Skin of body (tissue), 2 donors: Measurements from ENCODE around the gene FSD2. TPM values are rescaled to one million over a fixed set of nuclear protein-coding genes. Genes with fewer than 3 reads are reported as not detected.

ENCODE experiments used
- DNase-seq: peaks from one replicate; lab custom pipeline; 2025; lab: John Stamatoyannopoulos, UW
- total RNA-seq: library from RNA; depleted of rRNA; stranded (reverse); fragments of >200 nt; gene quantifications from one replicate; pipeline ENCODE4 v1.2.3, GENCODE V29; 2014

Gene FSD2, protein sequence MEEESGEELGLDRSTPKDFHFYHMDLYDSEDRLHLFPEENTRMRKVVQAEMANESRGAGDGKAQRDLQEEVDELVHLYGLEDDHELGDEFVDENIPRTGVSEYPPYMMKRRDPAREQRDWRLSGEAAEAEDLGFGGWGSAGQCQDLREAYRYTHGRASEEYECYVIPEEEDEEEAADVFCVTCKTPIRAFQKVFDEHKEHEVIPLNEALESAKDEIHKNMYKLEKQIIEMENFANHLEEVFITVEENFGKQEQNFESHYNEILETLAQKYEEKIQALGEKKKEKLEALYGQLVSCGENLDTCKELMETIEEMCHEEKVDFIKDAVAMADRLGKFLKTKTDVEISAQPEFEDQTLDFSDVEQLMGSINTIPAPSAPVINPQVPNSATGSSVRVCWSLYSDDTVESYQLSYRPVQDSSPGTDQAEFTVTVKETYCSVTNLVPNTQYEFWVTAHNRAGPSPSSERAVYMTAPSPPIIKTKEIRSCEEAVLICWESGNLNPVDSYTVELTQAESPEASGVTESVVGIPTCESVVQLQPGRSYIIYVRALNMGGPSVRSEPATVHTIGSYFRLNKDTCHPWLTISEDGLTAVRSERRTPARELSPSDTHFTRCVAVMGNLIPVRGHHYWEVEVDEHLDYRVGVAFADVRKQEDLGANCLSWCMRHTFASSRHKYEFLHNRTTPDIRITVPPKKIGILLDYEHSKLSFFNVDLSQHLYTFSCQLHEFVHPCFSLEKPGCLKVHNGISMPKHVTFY
- 6.5 TPM for total RNA-seq

DNA sequence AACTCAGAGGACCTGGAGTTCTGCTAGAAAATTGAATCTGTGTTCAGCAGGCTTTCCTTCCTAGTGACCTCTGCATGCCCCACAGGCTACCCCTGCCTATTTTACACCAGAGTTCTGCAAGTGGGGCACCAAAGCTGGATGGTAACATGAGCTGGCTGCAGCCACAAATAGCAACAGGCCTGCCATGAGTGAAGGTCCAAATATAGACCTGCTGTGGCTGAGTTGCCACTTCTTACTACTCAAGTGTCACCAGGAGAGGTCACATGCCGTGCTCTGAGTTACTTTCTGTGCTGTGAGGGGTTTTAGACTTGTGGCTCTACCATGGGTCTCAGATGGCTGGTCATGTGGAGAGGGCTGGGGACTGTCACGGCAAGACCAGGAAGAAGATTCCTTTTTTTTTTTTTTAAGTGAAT lies at the start of gene FSD2:
FSD2 (minus strand) TSS at position 76 of the 413 bp plus-strand sequence. CDS start 18,679 bp downstream, outside the sequence.
- DNase-seq = no peak

DNA sequence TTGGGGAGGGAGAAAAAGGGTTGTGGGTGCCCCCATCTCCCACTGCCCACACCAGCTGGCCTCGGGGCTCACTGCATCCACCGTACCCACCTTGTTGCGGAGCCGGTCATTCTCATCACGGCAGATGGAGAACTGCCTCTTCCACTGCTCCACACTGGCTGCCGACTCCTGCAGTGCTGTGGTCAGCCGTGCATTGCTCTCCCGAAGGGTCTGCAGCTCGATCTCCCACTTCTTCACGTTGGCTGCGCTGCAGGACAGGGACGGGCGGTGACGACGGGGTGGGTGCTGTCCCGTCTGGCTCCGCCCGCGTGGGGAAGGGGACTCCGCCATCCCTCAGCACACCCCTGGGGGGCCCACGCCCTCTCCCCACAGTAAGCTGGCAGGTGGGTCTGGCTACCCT lies 48.7 kb upstream of the FSD2 start:
- no peak for DNase-seq

DNA sequence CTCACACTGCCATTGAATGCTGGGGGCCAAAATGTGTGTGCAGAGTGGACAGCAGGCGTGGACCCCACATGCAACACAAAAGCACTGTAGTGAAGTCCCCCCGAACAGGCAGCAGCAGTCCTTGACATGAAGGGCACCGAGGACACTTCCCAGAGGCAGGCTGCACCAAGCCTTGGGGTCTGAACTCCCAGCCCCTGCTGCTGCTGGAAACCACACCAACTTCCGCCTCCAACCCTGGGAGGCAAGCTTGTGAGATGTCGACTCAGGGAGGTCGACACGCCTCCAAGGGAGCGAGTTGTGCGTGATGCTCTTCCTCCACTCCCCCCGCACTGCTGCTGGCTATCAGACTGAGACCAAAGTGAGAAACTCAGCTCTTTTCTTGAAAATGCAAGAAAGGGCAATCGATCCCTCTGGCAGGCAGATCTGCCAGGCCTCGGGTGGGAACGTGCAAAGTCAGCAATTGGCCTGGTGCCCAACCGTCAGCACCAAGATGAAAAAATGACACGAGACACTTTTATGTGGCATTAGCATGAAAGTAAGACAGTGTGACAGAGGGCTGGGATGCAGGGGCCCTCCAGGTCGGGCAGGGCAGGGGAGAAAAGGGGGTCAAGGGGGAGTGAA lies 47.2 kb upstream of the FSD2 start:
- no peak for DNase-seq

DNA sequence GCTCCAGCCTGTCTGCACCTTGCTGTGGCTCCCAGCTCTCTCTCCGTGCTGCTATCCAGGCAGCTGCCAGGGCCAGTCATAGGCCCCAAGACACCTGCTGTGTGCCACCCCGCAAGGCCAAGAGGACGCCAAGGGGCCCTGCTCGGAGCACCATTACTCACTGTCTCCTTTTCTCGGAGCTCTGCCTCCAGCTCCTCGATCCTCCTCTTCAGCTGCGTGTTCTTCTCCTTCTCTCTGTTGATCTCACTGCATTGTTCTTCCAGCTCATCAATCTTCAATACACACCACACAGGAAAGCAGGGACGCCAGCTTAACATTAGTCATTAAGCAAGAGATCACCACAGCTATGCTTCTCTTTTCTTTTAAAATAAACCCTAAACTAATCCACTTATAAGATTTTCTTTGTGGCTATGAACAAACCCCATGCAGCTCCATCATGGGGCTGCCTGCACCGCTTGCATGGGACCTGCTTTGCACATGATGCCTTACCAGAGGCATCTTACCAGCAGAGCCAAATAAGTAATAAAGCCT lies 46.2 kb upstream of the FSD2 start:
- DNase-seq = no peak

DNA sequence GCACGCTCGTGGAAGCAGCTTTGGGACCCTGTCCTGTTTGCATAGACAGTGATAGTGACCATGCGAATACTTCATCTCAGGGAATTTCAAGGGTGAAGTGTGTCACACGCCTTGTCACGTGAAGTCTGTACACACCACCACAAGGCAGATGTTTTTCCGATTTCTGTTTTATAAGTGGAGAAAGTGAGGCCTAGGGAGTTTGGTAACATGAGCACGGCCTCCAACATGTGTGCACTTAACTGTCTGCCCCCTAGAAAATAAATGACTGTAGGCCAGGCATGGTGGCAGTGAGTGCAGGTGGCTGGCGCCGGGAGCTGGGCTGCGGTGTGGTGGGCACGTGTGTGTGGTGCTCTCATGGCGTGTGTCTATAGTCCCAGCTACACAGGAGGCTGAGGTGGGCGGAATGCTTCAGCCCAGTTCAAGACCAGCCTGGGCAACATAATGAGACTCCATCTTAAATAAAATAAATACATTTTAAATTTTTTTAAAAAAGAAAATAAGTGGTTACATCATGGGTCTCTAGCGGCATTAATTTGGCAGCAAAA lies 45.5 kb upstream of the FSD2 start:
- no peak for DNase-seq

DNA sequence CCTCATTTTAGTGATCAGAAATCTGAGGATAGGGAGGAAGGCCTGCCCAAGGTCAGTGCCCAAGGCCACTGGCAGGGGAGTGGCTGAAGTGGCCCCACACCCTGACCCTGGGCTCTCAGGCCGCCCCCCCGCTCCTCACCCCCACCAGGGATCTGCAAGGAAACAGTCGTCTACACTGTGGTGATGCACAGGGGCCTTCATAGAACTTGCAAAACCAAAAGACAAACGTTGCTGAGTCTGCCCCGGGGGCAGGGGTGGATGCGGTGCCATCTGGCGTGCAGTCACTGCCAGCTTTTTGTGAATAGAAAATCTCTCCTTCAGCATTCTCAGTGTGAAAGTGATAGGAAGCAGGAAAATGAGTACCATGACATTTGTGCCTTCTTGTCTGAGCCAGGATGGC lies 44.9 kb upstream of the FSD2 start:
- peak; percentile 8 for DNase-seq

DNA sequence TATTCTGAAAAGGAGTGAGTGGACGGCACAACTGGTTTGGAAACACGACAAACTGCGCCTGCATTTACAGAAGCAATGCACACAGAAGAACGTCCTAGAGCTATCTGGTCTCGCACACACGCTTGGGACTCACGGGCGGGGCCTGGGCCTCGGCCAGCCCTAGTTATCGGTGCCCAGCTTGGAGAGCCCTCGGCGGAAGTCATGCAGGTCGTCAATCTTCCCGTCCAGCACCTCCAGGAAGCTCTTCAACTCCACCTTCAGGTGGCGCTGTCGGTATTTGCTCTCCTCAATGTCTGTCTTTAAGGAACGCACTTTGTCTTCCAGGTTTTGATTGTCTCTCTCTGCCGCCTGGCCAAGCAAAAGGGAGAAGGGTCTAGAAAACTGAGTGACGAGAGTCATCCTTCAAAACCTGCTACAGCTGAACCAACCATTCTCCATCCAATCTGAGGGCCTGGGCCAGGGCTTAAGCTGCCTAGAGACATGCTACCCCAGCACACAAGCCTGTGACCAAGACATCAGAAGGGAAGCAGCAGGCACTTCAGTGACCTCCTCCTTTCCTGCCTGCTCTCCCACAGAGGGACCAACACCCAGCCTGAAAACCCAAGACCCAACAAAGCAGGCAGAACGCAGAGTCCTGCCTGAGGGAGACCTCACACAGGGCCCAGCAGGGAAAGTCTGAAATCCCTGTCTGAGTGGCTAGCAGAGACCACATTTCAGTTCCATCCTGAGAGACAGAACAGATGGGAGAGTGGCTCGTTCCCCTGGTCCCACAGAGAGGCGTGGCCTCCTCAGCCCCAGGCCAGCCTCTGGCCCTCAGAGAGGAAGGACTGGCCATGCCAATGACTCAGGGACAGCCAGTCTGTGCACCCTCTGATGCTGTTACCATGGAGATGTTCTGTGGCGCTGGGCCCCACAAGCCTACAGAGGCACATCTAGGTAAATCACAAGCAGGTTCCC lies 44.0 kb upstream of the FSD2 start:
- DNase-seq = peak; percentile 72

DNA sequence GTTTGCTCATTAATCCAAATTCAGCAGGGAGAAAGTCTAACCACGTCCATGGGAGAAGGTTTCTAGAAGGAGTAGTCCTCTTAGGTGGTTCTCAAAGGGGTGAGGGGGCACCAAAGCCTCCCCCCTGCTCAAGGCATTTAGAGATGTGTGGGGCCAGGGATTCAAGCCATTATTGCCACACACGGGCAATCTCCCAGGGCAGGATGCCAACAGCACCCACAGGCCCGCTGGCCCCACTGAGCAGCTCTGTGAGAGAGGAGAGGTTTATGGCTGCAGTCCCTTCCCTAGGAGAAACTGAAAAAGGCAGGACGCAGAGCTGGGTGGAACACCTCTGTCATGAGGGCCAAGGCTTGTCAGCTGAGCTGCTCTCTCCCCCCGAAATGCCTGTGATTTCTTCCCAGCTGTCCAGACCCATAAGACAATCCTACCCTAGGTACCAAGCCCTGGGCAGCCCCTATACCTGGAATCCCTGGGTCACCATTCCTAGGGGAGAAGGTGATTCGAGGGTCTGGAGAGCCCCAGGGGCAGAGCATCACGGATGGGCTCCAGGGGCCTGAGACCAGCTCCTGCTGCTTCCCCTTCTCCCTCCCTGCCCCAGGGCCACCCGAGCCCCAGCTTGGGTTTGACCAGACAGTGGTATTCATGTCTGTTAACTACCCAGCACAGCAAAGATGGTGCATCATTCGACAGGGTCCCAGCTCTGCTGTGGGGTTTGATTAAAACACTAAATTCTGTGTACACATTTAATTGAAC lies 42.5 kb upstream of the FSD2 start:
- DNase-seq = no peak

DNA sequence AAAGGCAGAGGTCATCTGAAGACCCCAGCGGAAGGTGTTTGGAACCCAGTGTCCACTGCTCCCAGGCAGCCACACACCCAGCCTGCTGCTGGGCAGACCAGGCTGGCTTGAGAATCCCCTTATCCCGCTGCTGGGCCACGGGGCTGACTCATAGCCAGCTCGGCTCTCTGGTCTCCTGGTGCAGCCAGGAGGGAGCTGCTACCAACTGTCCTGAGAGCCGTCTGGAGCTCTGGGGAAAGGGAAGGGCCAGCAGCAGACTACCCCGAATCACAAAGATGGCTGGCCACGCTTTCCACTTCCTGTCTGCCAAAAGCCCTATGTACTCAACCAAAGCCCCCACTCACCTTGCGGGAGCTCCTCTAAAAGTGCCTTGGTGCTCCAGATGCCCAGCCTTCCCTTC lies 41.8 kb upstream of the FSD2 start:
- no peak for DNase-seq

DNA sequence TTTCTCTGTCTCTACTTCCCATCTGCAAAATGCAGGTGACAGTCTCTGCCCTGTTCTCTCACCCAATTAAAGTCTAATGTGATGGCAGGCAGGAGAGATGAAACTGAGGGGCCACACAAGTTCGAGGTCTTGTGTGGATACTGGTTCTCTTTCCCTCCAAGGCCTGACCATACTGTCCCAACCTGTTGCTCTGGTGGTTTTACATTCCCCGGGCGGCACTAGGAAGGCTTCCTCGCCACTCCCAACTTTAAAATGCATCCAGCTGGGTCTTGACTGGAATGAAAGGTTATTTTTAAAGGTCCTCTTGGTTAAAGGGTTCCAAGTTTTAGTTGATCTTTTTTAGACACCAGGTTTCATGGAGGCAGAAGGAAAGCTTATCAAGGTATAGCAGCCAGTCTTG lies 40.8 kb upstream of the FSD2 start:
- DNase-seq = no peak

DNA sequence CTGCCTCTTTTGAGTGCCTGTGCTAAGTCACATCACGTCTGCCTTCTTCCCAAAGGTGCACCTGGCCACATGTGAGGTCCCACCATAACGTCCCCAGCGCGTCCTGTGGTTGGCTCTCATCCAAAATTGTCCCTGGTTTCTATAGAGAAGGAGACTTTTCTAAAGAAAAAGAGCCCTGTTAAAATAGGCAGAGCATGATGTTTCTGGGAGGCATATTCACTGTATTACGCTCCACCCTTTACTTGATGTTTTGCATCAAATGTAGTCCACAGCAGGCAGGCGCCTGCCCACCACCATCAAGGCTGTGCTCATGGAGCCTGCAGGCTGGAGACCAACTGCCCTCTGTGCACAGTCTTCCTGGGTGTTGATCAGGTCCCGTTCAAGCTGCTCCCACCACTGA lies 39.8 kb upstream of the FSD2 start:
- no peak for DNase-seq

DNA sequence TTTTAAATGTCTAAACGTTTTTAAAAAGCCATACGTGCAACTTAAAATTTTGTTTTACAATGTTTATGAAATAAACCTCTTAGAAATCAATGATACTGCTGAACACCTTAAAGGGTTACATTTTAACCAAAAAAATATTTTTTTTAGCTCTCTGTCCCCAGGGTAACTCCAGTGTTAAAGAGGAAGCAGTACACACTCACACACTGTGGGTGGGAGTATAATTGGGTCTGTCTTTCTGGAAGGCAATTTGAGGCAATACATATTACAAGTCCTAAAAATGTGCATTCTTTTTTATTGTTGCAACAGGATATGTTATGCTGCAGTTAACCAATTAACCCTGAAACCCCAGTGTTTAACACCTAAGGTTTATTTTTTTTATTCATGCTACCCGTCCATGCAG lies 37.7 kb upstream of the FSD2 start:
- DNase-seq = no peak

DNA sequence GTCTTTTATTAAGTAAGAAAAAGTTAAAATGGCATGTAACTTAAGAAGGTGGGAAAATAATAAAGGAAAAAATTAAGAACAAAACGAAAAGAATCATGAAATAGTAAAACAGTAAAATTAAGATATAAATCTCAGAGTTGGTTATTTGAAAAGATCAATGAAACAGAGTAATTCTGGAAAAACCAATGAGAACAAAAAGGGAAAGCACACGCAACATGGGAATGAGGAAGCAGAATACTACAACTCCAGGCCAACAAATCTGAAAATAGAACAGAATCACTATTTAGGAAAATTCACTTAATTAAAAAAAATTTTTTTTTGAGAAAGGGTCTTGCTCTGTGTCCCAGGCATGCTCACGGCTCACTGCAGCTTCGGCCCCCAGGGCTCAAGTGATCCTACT lies 34.3 kb upstream of the FSD2 start:
- no peak for DNase-seq

DNA sequence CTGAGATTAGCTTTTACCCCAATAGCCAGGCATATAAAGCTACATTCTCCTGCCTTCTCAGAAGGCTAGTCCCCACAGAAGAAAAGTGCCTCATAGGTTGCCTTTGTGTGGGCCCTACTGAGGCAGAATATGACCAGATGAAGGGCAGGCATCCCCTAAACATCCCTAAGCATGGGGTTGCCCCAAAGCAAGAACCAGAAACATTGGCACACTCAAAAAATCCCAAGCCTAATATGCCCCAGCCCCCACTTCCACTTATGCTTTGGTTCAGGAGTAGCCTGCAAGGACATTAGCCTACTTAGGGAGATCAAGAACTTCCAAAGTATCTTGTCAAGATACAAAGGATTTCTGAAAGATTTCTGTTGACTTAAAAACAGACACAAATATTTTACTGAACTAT lies 33.3 kb upstream of the FSD2 start:
- DNase-seq = no peak

DNA sequence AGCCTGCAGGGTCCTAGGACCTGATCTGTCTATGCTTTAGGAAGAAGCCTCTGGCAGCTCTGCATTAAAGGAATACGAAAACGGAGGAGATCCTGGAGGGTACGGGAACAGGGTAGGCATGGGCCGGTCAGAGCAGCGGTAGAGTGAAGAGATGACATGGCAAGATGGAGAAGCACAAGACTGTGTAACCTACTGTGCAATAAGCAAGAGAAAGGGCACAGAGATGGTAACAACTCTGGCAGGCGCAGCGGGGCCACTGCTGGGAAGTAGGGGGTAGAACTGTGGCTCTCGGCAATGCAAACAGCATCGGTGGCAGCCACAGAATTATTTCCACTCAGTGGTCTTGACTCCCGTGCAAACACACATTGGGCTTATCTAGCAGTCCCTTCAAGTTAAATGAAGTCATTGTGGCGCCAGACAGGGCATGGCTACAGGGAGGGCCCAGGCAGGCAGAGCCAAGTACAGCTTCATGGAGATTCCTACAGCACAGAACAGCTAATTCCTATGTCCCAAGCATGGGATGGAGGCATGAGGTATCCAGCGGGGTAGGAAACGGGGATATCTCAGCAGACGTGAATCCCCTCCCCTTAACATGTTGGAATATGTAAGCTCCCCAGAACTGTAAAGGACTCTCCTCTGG lies 32.3 kb upstream of the FSD2 start:
- no peak for DNase-seq

DNA sequence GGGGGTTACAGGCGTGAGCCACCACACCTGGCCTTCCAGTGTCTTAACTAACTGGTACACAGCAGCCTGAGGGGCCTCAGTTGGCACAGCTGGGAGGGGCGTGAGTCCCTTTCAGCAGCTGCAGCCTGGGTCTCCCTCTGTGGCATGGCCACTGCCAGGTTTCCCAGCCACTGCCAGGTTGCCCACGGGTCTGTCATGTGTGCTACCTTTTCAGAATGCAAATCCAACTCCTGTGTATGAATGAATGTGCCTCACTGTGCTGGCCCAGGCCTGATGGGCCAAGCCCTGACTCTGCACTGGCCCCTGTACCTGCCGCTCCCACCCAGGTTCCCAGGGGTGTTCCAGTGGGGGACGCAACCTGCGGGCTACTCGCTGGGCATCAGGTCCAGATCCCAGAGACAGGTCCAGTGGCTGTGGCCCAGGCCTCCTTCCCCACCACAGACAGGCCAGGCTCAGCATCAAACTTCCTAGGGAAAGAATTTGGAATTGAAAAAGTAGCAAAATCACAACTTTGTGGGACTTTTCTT lies 29.6 kb upstream of the FSD2 start:
- DNase-seq = no peak

DNA sequence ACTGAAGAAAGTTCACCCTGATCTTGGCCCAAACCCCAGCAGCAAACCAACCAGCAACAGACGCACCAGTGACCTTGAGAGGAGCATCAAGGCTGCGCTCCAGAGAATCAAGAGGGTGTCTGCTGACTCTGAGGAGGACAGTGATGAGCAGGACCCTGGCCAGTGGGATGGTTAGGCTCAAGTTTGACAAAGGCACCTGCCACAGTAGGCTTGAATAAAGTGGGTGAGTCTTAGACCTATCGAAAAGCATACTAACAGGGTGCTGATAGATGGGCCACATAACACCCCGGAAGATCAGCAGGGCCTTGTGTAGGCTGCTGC lies 27.5 kb upstream of the FSD2 start:
- DNase-seq = no peak

DNA sequence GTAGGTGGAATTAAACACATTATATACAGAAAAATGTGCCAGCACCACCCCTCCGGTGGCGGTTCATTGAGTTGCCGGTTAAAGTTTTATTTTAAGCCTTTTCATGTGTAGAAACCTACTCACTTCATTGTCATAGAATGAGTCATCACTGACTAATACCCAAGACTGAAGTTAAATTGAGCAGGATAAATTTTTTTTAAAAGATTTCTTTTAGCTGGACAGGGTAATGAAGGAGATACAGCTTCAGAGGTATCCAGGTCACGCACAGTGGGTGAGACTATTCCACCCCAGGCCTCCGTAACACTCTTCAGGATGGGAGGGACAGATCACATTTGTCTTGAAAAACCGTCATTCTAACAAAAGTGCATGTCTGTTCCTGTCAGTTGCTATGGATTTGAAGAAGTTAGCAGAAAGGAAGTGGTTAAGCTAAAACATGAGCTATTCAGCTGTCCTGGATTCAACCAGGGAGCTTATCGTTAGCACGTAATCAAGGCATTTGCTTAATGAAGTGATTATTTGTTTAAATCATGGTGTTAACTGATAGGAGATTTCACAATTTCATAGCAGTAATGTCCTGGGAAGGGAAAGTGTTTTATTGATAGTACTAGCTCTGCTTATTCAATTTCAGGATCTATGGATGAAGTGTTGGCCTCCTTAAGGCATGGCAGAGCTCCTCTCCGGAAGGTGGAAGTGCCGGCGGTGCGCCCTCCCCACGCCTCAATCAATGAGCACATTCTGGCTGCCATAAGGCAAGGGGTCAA lies 26.9 kb upstream of the FSD2 start:
- DNase-seq = no peak
